Fibroblast of peridontal ligament (primary cell): ENCODE measurements around the gene GTPBP6.

Source experiments
- DNase-seq: peaks from one replicate; pipeline ENCODE4 v3.0.0-alpha.2; 2010; ENCODE audit errors: extremely low read depth

Gene GTPBP6, protein sequence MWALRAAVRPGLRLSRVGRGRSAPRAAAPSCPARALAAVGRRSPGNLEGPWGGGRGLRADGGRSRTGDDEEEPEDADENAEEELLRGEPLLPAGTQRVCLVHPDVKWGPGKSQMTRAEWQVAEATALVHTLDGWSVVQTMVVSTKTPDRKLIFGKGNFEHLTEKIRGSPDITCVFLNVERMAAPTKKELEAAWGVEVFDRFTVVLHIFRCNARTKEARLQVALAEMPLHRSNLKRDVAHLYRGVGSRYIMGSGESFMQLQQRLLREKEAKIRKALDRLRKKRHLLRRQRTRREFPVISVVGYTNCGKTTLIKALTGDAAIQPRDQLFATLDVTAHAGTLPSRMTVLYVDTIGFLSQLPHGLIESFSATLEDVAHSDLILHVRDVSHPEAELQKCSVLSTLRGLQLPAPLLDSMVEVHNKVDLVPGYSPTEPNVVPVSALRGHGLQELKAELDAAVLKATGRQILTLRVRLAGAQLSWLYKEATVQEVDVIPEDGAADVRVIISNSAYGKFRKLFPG

DNA sequence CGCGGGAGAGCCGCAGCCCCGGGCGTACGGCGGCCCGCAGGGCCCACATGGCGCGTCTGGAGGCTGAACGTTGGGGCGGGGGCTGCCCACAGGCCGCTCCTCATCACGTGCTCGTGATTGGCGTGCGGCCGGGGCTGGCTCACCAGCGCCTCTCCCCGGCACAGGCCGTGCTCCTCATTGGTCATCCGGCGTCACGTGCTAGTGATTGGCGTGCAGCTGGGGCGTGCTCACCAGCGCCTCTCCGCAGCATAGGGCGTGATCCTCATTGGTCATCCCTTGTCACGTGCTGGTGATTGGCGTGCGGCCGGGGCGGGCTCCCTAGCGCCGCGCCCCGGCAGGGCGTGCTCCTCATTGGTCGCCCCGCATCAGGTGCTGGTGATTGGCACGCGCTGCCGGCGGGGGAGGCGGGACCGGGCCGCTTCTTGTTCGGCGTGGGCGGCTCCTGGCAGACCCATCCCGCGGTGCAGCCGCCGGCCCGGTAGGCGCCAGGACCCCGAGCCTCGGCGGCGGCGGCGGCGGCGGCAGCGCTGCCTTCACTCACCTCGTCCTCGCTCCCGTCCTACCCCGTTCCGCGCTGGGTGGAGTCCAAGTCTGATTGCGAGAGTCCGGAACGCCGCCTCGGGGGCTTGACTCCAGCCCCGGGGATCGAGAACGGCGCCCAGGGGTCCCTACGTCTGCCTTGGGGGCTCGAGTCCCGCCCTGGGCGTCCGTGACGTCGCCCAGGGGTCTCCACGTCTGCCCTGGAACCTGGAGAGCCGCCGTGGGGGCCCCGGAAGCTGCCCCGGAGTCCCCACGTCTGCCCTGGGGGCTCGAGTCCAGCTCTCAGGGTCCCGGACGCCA, at the start of gene GTPBP6:
TSS of gene GTPBP6 (minus strand) at position 58 of the 840 bp plus-strand sequence. CDS start at position 49, 9 bp downstream.
- DNase-seq = peak; percentile 99

DNA sequence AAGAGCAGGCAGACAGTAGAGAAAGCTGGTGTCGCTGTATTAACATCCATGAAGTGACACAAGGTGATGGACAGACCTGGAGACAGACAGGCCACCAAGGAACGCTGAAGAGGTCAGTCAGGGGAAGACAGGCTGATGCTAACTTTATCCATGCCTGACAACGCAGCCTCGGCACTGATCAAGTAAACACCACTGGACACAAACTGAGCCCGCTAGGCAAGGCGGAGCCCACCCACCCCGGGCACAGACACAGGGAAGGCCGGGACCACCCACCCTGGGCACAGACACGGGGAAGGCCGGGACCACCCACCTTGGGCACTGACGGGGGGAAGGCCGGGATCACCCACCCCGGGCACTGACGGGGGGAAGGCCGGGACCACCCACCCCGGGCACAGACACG, 49.3 kb upstream of the GTPBP6 start:
- DNase-seq = no peak

DNA sequence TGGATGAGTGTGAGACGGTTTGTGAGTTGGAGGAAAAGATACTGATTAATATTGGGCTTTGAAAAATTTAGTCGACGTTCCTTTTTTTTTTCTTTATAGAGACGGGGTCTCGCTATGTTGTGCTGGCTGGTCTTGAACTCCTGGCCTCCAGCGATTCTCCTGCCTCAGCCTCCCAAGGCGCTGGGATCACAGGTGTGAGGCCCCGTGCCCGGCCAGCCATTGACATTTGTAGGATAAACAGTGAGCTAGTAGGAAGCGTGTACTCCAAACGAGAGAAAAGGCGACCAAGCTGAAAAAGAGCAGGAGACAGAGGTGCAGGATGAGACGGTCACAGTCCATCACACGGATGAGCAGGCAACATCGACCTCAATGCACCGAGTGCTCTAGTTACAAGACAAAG, 48.8 kb upstream of the GTPBP6 start:
- DNase-seq = no peak

DNA sequence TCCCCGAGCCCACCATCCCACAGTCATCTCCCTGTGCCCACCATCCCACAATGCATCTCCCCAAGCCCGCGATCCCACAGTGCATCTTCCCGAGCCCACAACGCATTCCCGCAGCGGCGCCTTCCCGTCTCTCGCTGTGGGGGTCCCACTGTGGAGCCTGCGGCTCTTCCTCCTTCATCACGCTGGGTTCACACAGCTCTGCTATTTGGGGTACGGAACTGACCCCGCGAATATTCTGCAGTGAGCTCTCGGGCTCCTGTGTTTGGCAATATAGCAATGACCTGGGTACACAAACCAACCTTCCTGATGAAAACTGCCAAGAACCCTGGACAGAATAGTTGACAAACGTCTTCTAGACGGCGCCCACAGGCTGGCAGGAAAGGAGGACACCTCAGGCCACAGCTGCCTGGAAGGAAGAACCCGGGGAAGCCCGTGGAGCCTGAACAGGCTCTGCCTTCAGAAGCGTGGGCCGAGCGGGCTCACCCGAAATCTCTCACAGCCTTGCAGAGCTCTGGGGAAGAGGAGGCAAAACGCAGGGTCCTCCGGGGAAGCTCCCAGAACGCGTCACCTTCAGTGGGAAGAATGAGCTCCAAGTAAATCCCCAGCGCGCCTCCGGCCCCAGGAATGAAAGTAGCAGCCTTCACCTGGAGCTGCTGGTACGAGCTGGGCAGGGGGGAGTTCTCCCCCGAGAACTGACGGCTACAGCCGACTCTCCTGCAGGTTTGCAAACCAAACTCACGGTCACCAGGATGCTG, 45.2 kb upstream of the GTPBP6 start:
- DNase-seq = no peak

DNA sequence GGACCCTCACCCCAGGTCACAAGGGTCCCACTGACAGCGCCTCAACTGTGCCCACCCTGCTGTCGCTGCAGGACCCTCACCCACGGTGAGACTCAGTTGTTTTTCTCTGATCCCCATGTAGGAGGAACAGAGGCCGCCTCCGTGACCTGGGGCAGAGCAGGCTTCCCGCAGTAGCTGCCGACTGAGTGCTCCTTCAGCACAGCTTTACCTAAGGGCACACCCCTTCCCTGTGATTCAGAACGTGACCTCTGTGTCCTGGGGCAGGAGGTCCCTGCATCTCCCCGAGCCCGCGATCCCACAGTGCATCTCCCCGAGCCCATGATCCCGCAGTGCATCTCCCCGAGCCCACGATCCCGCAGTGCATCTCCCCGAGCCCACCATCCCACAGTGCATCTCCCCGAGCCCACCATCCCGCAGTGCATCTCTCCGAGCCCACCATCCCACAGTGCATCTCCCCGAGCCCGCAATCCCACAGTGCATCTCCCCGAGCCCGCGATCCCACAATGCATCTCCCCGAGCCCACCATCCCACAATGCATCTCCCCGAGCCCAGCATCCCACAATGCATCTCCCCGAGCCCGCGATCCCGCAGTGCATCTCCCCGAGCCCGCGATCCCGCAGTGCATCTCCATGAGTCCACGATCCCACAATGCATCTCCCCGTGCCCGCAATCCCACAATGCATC, 44.5 kb upstream of the GTPBP6 start:
- DNase-seq = no peak

DNA sequence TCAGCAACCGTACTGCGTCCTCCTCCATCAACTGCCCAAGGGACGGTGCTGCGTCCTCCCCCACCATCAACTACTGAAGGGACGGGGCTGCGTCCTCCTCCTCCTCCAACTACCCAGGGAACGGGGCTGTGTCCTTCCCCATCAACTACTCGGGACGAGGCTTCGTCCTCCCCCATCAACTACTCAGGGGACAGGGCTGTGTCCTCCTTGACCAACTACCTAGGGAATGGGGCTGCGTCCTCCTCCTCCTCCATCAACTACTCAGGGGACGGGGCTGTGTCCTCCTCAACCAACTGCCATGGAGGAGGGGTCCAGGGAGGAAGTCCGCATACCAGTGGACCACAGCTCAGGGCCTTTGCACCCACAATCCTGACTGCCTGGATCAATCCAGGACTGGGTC, 43.8 kb upstream of the GTPBP6 start:
- DNase-seq = no peak

DNA sequence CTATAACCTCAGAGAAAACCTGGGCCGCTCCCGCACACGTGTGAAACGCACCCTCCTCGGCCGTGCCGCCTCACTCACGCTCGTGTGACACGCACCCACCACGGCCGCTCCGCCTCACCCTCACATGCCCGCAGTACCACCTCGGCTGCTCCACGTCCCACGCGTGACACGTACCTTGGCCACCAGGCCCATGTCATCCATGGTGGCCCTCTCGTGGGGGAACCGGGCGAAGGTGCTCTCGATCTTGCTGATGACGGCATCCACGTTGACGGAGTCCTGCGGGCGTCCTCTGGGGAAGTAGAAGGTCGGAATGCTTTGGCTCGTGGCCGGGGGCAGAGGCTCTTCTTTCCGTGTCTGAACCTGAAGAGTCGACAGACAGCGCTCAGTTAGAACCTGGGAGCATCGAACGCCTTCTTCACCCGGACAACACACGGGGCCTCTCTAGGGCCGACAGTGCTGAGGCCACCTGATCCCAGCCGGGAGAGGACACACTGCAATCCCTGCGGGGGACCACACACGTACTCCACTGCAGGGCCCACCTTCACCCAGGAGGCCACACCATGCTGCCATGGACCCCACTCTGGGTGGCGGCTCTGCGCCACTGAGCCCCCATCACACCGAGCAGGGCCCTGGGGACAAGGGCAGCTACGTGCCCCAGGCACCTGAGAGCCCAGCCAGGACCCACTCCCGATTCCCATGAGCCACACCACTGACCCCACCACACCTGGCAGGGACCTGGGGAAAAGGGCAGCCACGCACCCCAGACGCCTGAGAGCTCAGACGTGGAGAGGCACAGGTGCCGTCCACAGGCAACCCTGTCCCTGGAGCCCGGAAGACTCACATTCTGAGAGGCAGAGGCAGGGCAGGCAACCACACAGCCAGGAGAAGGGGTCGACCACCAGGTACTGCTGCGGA, 42.9 kb upstream of the GTPBP6 start:
- DNase-seq = no peak

DNA sequence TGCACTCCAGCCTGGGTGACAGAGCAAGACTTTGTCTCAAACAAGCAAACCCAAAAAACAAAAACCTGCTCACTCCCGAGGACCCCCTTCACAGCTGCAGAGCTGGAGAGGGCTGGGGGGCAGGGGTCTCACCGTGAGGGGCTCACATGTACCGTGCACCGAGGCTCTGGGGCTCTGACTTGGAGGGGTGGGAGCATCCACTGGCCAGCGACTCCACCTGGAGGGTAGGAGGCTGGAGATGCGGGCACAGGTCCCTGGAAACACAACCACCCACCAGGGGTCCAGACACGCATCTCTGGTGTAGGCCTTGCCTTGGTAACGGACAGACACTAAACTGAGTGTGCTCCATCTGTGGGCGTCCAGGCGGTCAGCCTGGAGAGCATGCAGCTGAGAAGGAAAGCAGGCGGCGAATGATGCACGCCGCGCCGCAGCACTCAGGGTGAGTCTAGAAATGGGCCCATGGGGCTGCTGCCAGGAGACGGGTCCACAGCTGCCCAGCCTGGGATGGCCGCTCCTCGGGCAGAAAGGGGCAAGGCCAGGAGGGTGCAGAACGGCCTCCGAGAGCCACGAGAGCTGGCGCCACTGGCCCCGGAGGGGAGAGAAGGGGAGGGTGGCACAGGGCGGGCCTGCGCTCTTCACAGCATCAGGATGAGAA, 42.0 kb upstream of the GTPBP6 start:
- no peak for DNase-seq

DNA sequence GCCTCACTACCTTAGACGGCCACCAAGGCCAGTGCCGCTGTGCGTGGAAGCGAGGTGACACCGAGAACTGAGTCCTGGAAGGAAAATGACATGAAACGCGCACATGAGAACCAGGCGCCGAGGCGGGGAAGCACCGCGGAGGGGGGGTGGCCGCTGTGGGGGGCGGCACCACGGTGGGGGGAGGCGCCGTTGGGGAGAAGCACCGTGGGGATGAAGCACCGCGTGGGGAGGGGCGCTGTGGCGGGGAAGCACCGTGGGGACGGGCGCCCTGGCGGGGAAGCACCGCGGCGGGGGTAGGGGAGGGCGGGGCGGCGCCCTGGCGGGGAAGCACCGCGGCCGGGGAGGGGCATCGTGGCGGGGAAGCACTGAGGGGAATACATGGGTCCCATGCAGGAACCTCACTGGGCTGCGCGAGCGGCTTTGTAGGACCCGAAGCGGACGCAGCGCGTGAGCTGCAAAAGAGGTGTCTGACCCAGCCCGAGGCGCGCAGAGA, 40.1 kb upstream of the GTPBP6 start:
- DNase-seq = no peak

DNA sequence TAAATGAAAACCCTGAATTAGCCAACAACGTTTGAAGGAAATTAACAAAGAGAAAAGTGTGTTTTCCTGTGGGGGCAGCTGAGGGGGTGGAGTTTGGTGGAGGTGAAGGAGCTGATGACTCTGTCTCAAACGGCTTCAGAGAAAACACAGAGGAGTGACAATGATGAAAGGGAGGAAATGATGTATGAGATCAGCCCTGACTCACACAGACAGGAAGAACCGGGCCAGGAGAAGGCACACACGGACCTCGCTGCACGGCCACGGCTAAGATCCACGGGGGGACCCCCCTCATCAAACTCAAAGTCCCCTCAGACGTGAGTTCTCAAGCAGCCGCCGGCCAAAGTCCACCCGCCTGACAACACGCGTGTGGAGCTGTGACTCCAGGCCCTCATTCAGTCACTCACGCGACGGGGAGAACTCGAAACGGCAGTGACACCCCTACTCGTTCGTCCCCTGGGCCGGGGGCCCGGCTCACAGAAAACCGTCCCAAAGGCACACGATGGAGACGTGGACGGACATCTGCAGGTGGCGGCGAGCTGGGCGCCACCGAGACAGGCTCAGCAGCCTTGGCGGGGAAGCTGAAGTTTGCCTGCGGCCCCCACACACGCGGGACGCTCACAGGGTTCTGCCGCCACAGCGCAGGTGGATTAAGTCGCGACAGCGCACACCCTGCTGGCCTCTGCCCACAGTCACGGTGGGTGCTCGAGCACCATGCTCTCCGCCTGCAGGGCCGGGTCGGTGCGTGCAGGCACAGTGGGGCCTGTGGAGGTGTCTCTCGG, 39.3 kb upstream of the GTPBP6 start:
- DNase-seq = no peak

DNA sequence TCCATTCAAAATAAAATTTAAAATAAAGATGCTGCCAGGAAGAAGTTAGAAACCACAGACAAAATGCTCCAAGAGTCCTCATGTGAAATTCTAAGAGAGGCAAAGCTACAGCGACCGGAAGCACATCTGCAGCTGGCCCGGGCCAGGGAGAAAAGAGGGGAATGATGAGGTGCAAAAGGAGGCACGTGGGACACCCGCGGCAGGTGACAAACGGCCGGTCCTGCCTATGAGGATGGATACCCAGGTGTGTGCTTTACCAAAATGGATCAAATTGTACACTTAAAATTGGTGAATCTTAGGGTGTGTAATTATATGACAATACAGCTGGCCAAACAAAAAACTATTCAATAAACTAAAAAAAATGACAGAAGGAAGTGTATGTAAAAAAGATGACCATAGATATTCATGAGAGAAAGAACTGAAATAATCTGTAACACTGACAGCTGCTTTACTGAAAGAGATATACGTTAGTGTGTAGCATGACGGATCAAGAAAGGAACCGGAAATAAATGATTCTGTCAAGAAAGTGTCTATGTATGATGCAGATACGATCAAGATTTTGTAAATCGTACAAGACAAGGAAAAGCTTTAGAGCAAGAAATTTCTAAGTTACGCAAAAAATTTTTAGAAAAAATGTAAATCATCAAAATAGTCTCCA, 38.6 kb upstream of the GTPBP6 start:
- DNase-seq = no peak

DNA sequence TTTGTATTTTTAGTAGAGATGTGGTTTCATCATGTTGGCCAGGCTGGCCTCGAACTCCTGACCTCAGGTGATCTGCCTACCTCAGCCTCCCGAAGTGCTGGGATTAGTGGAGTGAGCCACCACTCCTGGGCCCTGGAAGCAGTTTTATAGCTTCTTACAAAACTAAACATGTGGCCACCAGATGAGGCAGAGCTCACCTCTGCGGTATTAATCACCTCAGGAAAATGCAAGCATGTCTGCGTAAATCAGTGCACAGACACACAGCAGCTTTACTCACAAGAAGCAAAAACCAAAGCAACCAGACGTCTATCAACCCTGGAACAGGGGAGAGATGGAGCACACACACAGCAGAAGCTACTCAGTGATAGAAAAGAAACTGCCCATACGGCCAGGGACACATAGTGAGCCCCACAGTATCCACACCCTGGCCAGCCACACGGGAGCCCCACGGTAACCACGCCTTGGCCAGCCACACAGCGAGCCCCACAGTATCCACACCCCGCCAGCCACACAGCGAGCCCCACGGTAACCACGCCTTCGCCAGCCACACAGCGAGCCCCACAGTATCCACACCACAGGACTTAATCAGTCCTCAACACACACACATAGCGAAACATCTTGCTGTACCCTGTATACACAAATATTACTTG, 37.9 kb upstream of the GTPBP6 start:
- no peak for DNase-seq

DNA sequence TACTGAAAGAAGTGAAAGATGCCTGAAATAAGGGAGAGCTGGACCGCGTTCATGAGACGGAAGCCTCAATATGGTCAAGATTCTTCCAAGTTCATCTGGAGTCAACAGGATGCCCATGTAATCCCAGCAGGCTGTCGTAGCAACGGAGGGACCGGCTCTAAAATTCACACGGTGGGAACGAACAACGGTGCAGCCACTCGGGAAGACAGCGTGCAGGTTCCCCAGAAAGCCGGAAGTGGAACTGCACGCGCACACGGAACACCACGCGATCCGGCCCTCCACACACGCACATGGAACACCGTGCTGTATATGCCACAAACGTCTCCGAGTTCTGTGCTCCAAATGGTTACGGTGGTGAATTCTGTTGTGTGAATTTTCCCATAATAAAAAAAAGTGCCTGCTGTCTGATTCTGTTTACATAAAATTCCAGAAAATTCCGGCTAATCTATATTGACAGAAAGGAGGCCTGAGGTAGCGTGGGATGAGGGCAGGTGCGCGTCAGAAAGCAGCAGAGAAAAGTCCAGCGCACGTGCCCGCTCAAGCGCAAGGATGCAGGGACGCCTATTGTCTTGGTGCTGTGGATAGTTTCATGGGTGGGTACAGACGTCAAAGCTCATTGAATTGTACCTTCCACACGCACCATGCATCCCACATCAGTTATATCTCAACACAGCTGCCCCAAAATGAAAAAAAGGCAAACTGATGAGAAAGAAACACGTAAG, 36.9 kb upstream of the GTPBP6 start:
- no peak for DNase-seq

DNA sequence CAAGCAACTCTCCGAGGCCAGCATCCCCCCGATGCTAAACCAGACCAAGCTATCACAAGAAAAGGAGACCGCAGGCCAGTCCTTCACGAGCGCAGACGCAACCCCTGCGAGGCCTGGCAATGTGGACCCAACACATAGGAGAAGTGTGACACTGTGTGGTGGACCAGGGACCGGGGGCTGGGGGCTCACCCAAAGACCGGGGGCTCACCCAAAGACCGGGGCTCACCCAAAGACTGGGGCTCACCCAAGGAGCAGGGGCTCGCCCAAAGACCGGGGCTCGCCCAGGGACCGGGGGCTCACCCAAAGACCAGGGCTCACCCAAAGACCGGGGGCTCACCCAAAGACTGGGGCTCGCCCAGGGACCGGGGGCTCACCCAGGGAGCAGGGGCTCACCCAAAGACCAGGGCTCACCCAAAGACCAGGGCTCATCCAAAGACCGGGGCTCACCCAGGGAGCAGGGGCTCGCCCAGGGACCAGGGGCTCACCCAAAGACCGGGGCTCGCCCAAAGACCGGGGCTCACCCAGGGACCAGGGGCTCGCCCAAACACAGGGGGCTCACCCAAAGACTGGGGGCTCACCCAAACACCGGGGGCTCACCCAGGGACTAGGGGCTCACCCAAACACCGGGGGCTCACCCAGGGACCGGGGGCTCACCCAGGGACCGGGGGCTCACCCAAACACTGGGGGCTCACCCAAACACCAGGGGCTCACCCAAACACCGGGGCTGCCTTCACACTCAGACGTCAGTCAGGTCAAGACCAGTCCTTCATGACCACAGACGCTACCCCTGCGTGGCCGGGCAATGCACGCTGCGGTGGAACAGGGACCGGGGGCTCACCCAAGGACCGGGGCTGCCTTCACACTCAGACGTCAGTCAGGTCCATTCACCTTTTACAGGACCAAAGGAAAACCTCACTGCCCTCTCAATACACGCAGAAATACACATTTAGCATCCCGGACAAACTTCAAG, 35.3 kb upstream of the GTPBP6 start:
- no peak for DNase-seq

DNA sequence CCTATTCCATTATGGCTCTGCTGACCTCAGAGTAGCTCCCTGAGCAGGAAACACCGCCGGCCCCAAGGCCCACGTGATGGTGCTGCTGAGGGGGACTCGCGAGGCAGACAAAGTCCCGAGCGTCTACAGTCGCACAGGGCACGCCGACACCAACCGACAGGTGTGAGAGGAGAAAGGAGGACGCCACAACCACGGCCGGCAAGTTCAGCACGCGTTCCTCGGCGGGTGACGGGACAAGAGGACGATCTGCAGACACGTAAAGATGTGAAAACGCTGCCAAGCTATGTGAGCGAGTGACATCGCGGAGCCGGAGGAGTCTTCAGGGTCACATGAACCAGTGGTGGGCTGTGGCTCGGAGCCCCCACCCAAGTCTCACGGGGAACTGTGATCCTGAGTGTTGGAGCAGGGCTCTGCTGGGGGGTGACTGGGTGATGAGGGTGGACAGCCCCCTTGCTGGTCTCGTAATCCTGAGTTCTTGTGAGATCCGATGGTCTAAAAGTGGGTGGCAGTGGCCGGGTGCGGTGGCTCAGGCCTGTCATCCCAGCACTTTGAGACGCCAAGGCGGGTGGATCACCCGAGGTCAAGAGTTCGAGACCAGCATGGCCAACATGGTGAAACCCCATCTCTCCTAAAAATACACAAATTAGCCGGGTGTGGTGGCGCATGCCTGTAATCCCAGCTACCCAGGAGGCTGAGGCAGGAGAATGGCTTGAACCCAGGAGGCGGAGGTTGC, 34.2 kb upstream of the GTPBP6 start:
- DNase-seq = no peak
